SW 1271 (cell line): ENCODE results near the gene MYOM1.
"Not testable (repeated sequence)": the region's sequence is repeated elsewhere in the genome, so short reads cannot be mapped to it uniquely, and the experiment has no call there.

Experiments
- DNase-seq, 2 experiments: peaks; one replicate each; lab custom pipeline; 2025; lab: John Stamatoyannopoulos, UW

The MYOM1 gene

DNA sequence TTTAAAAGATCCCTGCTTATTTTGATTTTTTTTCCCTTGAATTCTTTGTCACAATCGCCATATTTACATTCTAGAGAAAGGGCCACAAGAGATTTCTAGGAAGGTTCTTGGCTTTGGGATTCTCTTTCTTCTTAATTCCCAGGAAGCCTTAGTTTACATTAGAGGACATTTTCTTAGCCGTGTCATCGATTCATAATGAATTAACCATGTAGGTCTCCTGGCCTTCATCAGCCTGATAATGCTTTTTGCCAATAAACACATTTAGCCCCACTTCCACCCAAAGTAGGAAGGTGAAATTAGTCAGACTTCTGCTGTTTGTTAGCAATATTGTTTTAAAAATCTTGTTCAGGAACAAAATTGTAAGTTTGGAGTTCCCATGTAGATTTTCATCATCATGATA is 135.6 kb downstream of the MYOM1 start:
- DNase-seq, result no peak

DNA sequence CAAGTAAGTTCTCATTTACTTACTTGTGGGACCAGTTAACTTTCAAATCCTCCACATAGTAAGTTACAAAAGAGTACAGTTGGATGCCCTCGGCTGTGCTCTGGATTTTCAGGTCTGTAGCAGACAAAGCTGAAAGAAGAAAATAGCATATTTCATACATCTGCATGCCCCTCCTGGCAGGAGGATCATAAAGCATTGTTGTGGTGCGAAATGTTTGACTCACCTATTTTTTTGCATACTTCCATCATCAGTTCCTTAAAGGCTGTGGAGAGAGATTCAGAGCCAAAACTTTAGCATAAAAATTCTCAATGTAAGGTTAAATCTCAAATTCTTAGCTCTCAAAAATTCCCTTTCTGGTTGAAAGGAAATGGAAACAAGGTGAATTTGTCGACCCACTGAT is 136.0 kb downstream of the MYOM1 start:
- DNase-seq, result no peak

DNA sequence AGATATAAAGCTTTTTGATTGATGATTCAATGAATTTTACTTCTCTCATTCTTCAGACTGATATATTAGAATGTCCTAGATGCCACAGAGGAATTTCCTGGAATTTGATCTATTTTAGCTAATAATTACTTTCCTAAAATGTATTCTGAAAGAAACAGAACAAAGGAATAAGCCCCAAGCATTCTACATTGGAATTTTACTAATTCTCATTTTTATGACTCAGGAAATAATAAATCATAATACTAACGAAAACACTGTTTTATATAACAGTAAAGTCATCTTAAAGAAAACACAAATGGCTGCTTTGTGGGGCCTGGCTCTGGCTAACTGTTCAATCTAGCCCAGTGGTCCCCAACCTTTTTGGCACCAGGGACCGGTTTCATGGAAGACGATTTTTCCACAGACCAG is 138.2 kb downstream of the MYOM1 start:
- DNase-seq, result no peak

DNA sequence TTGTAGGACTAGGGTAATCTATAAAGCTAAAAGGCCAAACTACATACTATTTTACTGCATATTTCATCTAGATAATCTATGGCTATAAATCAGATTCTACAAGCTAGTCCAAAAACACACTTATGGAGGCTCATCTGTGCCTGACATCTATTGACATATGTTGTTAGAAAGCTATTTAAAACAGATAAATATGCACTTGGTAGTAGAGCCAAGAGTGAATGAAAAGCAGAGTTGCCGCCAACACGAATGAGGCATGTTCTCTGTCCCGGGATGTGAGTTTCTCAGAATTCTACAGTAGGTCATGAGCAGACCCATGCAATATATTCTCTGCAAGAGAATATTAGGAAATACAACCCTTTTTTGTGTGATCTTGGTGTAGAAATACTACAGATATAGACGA is 140.1 kb downstream of the MYOM1 start:
- DNase-seq, result no peak

DNA sequence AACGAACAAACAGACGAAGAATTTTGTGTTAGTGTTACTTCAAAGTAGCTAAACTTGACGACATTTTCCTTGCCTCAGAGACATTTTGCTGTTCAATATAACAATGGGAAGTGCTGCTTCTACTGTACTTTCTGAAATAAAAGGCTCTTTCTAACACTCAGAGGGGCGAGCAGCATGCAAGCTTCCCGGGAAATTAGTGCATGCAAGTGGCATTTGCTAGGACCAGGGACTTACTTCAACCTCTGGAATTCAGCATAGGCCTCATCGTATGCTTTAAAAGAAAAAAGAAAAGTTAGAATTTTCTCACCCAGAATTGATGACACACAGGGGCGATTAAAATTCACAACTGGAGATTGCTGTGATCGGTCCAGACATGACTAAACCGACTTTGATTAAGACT is 144.3 kb downstream of the MYOM1 start:
- no peak for DNase-seq

DNA sequence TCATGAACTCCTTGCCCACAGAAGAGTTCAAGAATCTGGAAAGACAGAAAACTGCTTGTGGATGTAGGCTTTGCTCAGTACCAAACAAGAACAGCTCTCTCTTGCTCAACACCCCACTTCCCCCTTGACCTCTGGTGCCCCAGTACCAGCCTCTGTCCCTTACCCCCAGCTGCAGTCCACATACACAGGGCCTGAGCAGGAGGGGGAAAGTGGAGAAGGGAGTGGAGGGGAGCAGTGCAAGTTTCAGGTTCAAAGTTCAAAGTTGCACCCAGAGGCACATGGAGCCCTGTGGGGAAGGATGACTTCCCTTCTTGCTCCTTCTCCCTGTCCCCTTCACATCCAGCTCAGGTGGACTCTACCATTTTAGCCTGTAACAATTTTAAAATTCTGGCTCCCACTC is 145.7 kb downstream of the MYOM1 start:
- no peak for DNase-seq

DNA sequence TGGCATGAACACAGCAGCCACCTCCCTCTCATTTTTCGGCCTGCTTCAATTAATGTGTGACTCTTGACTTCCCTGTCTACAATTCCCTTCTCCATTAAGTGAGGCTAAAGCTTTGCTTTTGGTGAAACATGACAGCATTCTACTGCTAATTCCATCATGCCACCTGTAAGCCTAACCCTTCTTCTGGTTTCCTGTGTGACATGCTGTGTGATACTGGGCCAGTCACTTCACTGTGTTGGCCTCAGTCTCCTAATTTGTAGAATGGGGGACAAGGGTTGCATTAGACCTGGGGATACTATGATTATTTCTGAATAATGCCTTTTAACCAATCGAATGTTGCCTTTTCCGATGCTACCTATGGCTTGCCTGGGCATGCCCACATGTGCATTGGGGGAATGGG is 146.4 kb downstream of the MYOM1 start:
- DNase-seq, result not testable (repeated sequence)

- DNase-seq, result no peak
These were observed 148.1 kb downstream of the MYOM1 start for GRCh38 chr18:3071676-3072075.

DNA sequence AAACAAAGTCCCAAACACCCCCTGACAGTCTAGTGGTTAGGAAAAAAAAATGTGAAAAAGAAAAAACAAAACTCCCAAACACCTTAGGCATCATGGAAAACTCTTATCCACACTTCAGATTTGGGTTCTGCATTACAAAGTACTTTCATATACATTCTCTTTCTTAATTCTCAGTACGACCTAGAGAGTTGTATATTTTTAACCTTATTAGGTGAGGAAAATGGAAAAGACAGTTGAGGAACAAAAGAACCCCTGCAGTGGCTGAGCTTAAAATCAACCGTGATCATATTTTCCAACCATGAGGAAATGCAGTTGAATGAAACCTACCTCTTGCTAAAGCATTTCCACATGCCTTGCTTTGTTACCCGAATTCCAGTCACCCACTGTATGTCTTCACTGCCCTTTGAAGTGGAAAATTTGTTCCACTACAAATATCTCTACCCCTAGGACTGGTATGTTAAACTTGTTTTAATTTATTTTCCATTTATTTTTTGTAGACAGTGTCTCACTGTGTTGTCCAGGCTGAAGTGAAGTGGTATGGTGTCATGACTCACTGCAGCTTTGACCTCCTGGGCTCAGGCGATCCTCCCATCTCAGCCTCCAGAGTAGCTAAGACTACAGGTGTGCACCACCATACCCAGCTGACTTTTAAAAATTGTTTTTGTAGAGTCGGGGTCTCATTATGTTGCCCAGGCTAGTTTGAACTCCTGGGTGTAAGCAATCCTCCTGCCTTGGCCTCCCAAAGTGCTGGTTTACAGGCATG is 149.9 kb downstream of the MYOM1 start:
- no peak for DNase-seq

GRCh38 chr18:3067722-3068121 is 152.0 kb downstream of the MYOM1 start:
- DNase-seq, result no peak

GRCh38 chr18:3067165-3067661 is 152.6 kb downstream of the MYOM1 start:
- no peak for DNase-seq

DNA sequence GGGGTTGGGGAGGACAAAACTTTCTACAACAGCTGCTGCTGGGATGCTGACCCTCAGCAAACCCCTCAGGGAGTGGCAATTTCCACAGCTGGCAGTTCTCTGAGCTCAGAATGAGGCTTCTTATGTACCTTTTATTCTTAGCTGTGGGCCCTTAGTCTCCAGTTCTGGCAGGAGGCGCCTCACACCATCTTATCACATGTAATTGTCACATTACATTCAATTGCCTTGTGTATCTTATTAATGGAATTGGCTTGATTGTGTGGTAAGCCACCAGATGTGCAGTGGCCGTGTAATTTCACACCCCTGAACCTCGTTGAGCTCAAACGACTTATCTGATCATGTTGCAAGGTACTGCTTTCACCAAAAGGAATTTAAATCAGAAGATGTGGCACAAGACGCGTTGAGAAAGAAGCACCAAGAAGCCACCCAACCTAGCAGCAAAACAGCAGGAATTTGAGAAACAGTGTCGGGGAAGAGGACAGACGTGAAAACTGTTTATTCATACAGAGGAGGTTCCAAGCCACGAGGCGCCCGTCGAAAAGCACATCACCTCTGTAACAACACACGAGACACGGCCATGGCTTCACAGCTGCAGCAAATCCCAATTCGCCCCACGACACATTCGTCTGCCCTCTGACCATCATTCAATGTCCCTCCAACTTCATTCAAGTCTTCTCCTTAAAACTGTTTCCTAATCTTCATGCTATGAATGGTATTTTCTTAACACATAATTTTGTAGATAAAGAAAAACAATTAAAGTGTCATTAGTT is 153.2 kb downstream of the MYOM1 start:
- no peak for DNase-seq

- DNase-seq, result not testable (repeated sequence)
These were observed 156.0 kb downstream of the MYOM1 start for GRCh38 chr18:3063766-3064165.

GRCh38 chr18:3062798-3063680 is 156.7 kb downstream of the MYOM1 start:
- peak in 1 of 2 experiments; percentile 7 for DNase-seq

GRCh38 chr18:3061581-3062312 is 158.0 kb downstream of the MYOM1 start:
- no peak for DNase-seq

- DNase-seq, result no peak
These were observed 158.8 kb downstream of the MYOM1 start for GRCh38 chr18:3060667-3061580.

GRCh38 chr18:3059272-3059671 is 160.5 kb downstream of the MYOM1 start:
- no peak for DNase-seq

DNA sequence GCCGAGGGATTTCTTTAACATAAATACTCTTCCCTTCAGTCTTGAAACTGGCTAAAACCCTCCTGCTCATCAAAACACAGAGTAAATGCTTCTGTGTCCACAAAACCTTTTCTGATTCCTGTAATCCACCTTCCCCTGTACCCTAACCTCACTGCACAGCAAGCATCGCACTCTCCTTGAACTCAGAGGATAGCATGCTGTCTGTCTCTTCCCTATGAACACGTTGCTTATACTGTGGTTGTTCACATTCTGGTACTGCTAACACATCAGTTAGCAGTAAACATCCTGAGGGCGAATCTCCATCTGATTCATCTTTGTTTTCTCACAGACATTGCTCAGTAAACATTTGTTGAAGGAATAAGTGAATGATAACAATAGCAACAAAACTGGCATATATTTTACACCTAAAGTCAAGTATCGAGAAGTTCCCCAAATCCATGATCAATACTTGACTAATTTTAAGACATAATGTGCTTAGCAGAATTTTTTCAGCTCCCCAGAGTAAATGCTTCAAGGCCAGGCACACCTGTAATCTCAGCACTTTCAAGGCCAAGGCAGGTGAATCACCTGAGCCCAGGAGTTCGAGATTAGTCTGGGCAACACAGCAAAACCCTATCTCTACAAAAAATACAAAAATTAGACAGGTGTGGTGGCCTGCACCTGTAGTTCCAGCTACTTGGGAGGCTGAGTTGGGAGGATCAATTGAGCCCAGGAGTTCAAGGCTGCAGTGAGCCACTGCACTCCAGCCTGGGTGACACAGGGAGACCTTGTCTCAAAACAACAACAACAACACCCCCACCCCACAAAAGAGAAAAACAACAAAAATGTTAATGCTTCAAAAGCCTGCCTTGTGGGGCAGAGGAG is 161.2 kb downstream of the MYOM1 start:
- no peak for DNase-seq

DNA sequence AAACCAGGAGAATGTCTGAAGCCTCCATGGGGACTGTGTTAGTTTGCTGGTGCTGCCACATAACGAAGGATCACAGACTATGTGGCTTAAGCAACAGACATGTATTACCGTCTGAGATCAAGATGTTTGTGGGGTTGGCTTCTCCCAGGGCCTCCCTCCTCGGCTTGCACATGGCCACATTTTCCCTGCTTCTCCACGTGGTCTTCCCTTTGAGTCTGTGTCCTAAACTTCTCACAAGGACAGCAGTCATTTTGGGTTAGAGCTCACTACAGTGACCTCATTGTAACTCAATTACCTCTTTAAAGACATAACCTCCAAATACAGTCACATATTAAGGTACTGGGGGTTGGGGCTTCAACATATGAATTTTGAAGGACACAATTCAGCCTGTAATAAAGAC is 162.2 kb downstream of the MYOM1 start:
- DNase-seq, result no peak

GRCh38 chr18:3056311-3056710 is 163.5 kb downstream of the MYOM1 start:
- no peak for DNase-seq
